LNCaP clone FGC (cell line): ENCODE measurements around the gene SSB.

ENCODE experiments used
- DNase-seq: peaks from one replicate; pipeline ENCODE4 v3.0.0-alpha.2; 2011; ENCODE audit warnings: low read depth
- H3K4me3 ChIP-seq: 2 replicates; pipeline ENCODE4 v1.5.1; 2011; ENCODE audit warnings: mild to moderate bottlenecking, low read depth, low read length, control low read depth
- CTCF ChIP-seq: IDR thresholded peaks from 2 replicates; pipeline ENCODE4 v1.5.1; 2012; ENCODE audit warnings: mild to moderate bottlenecking; ENCODE audit not compliant: control insufficient read depth, insufficient read depth; ENCODE audit errors: extremely low read depth

Gene SSB

GRCh38 chr2:169822036-169822435, 23.4 kb downstream of the SSB start:
- H3K4me3 ChIP-seq, result no peak overlapping the region
- no peak for DNase-seq
- no peak for TF ChIP-seq CTCF

GRCh38 chr2:169822785-169823392, 24.2 kb downstream of the SSB start:
- no peak for DNase-seq
- H3K4me3 ChIP-seq, result no peak overlapping the region
- TF ChIP-seq CTCF, result no peak

DNA sequence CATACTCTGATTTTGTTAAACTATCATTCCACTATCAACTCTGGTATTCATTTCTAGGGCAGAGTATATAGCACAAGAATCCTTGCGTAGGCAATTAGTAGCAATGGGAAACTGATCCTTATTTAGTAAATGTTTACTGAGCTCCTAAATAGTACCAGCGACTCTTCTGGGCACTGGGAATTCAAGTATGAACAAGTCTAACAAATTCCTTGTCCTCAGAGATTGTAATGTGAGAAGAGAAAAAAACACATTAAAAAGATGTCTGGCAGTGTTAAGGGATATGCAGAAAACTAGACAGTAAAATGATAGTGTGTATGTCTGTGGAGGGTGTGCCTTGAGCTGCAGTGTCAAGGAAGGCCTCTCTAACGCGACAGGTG, 25.3 kb downstream of the SSB start:
- no peak for DNase-seq
- no peak for TF ChIP-seq CTCF
- peak overlapping the region; percentile 68 for H3K4me3 ChIP-seq

GRCh38 chr2:169824373-169825333, 26.0 kb downstream of the SSB start, which contains the start of gene METTL5:
Gene METTL5 (minus strand): TSS chr2:169824905. CDS start chr2:169824597, 308 bp downstream.
- peak within 1 kb of the TSS; percentile 68 for H3K4me3 ChIP-seq
- no peak for DNase-seq
- peak; percentile 99 for TF ChIP-seq CTCF

DNA sequence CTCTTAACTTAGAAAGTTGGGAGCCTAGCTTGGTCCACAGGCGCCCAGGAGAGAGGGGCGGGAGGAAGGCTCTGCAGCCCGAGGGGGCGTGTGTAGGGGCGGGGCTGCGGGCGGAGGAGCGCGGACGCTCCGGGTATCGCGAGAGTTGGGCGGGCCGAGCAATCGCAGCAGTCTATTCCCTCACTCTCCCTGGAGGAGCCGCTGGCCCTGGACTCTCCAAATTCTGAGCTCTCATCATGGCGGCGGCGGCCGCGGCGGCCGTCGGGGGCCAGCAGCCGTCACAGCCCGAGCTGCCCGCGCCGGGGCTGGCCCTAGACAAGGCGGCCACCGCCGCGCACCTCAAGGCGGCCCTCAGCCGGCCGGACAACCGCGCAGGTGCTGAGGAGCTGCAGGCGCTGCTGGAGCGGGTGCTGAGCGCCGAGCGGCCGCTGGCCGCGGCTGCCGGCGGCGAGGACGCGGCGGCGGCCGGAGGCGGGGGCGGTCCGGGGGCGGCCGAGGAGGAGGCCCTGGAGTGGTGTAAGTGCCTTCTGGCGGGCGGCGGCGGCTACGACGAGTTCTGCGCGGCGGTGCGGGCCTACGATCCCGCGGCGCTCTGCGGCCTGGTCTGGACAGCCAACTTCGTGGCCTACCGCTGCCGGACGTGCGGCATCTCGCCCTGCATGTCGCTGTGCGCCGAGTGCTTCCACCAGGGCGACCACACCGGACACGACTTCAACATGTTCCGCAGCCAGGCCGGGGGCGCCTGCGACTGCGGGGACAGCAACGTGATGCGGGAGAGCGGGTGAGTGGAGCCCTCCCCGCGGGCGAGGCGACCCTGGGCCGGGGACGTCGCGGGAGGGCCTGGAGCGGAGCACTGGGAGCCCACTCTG, 28.8 kb downstream of the SSB start, which contains the start of gene UBR3:
TSS of gene UBR3 (plus strand) at position 183 of the 869 bp plus-strand sequence. CDS start at position 237, 54 bp downstream.
- no peak for TF ChIP-seq CTCF
- DNase-seq, result peak; percentile 61
- peak within 1 kb of the TSS; percentile 73 for H3K4me3 ChIP-seq

GRCh38 chr2:169828141-169828811, 29.6 kb downstream of the SSB start:
- peak overlapping the region; percentile 73 for H3K4me3 ChIP-seq
- DNase-seq, result no peak

More at GRCh38 chr2:169828141-169828811, 29.6 kb downstream of the SSB start:
- no peak for TF ChIP-seq CTCF
